ENCODE measurements around the gene CIC. TPM values are rescaled to one million over a fixed set of nuclear protein-coding genes. Genes with fewer than 3 reads are reported as not detected.

The CIC gene
- total and polyA plus RNA-seq, 2 of the 13 experiments (the other 11 are each of a cell fraction or from before 2014, with no cell fraction given), result 5.9 to 8.0 TPM

- FAIRE-seq (no peak), DNase-seq (ENCODE audit: low spot score) (no peak), ATAC-seq (no peak)
- intact Hi-C loops (cut with micrococcal nuclease; ENCODE audit: unreplicated experiment) (no loop called here), in situ Hi-C loops (cut with HindIII; ENCODE audit: extremely low pct_ligation_motif_present, low pct_unique_long_range_greater_than_20kb) (no loop called here)
- H3K27ac ChIP-seq (ENCODE audit: extremely low read length, insufficient read depth, low read length), result no peak overlapping the region
- 90% methylated on average over 22 of the region's 22 CpGs for WGBS (ENCODE audit: low lambda C conversion rate)
- no peaks in the 10 kb centered on the region for H3K9me3 ChIP-seq (ENCODE audit: low read length)
- no peaks in the 10 kb centered on the region for H4K20me1 ChIP-seq (ENCODE audit: insufficient read depth, low read length)
- ChIA-PET CTCF (ENCODE audit: low intra/inter-chr PET ratio, low total read pairs) (no interaction called here), POLR2A (no interaction called here)
- no TSS peak for BruUV-seq (replicated peaks)
- H3K4me3 ChIP-seq (replicated peaks in 1 of 3; ENCODE audit: insufficient read depth in 1 of 3, low read depth in 2 of 3, low read length in 3 of 3), result no peak overlapping the region
- no peak overlapping the region for H2AFZ ChIP-seq (ENCODE audit: low read length)
- no peaks in the 10 kb centered on the region for H3K27me3 ChIP-seq (ENCODE audit: control insufficient read depth in 1 of 2, insufficient read depth in 2 of 2, low read length in 2 of 2)
- H3K4me1 ChIP-seq (ENCODE audit: insufficient read depth, low read length), result peaks cover 20% of the 10 kb centered on the region
- H3K4me2 ChIP-seq (ENCODE audit: low read depth, low read length), result no peak overlapping the region
- H3K36me3 ChIP-seq (replicated peaks in 1 of 2; ENCODE audit: control insufficient read depth in 1 of 2, insufficient read depth in 2 of 2, low read length in 2 of 2), result no peaks in the 10 kb centered on the region
- no peak overlapping the region for H3K9ac ChIP-seq (ENCODE audit: insufficient read depth, low read depth, low read length)
- no peaks in the 10 kb centered on the region for H3K79me2 ChIP-seq (ENCODE audit: insufficient read depth, low read length)
- TF ChIP-seq TP53 (CRISPR knock-in tag; conservative IDR thresholded peaks at IDR 0.05) (no peak), FOXA3 (CRISPR knock-in tag; IDR thresholded peaks at IDR 0.05) (no peak), SIX1 (CRISPR knock-in tag; IDR thresholded peaks at IDR 0.05; ENCODE audit: borderline replicate concordance) (no peak), ZBTB42 (CRISPR knock-in tag; IDR thresholded peaks at IDR 0.05) (no peak), ZNF704 (CRISPR knock-in tag; IDR thresholded peaks at IDR 0.05; ENCODE audit: borderline replicate concordance) (no peak), YEATS4 (CRISPR knock-in tag; IDR thresholded peaks at IDR 0.05; ENCODE audit: borderline replicate concordance) (no peak), ISX (CRISPR knock-in tag; conservative IDR thresholded peaks at IDR 0.05) (no peak), NFE2L2 (IDR thresholded peaks at IDR 0.05; ENCODE audit: low read length) (no peak), EED (CRISPR knock-in tag; IDR thresholded peaks at IDR 0.05) (no peak), NFYC (CRISPR knock-in tag; IDR thresholded peaks at IDR 0.05) (no peak), MEIS1 (CRISPR knock-in tag; IDR thresholded peaks at IDR 0.05; ENCODE audit: borderline replicate concordance) (no peak), NFATC3 (CRISPR knock-in tag; IDR thresholded peaks at IDR 0.05) (no peak), TEAD2 (CRISPR knock-in tag; IDR thresholded peaks at IDR 0.05) (no peak), ZSCAN22 (CRISPR knock-in tag; IDR thresholded peaks at IDR 0.05) (no peak), THRA (CRISPR knock-in tag; IDR thresholded peaks at IDR 0.05; ENCODE audit: borderline replicate concordance) (no peak), SYNCRIP (IDR thresholded peaks at IDR 0.05; ENCODE audit: insufficient read depth, low read depth, low read length) (no peak)
- TF ChIP-seq, protein P1, sequence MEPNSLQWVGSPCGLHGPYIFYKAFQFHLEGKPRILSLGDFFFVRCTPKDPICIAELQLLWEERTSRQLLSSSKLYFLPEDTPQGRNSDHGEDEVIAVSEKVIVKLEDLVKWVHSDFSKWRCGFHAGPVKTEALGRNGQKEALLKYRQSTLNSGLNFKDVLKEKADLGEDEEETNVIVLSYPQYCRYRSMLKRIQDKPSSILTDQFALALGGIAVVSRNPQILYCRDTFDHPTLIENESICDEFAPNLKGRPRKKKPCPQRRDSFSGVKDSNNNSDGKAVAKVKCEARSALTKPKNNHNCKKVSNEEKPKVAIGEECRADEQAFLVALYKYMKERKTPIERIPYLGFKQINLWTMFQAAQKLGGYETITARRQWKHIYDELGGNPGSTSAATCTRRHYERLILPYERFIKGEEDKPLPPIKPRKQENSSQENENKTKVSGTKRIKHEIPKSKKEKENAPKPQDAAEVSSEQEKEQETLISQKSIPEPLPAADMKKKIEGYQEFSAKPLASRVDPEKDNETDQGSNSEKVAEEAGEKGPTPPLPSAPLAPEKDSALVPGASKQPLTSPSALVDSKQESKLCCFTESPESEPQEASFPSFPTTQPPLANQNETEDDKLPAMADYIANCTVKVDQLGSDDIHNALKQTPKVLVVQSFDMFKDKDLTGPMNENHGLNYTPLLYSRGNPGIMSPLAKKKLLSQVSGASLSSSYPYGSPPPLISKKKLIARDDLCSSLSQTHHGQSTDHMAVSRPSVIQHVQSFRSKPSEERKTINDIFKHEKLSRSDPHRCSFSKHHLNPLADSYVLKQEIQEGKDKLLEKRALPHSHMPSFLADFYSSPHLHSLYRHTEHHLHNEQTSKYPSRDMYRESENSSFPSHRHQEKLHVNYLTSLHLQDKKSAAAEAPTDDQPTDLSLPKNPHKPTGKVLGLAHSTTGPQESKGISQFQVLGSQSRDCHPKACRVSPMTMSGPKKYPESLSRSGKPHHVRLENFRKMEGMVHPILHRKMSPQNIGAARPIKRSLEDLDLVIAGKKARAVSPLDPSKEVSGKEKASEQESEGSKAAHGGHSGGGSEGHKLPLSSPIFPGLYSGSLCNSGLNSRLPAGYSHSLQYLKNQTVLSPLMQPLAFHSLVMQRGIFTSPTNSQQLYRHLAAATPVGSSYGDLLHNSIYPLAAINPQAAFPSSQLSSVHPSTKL (CRISPR knock-in tag; IDR thresholded peaks at IDR 0.05), result no peak
- TF ChIP-seq, protein P2, sequence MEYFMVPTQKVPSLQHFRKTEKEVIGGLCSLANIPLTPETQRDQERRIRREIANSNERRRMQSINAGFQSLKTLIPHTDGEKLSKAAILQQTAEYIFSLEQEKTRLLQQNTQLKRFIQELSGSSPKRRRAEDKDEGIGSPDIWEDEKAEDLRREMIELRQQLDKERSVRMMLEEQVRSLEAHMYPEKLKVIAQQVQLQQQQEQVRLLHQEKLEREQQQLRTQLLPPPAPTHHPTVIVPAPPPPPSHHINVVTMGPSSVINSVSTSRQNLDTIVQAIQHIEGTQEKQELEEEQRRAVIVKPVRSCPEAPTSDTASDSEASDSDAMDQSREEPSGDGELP (IDR thresholded peaks at IDR 0.05; ENCODE audit: borderline replicate concordance, low read depth), result no peak
These were observed 37.6 kb downstream of the CIC start for GRCh38 chr19:42306646-42307045.
